Heart right ventricle (tissue), 16 donors: ENCODE measurements around the gene ASAP2. TPM values are rescaled to one million over a fixed set of nuclear protein-coding genes. Genes with fewer than 3 reads are reported as not detected.
A peak's percentile ranks its signal among the peaks of the same experiment; 100 is the strongest.

Experiments
- ATAC-seq, 8 donors: fragments of 200-7000 bp; cut with Tn5 transposase; one replicate each; pipeline ENCODE4 v1.9.1; 2020; ENCODE audit warnings: mild to moderate bottlenecking in 8 of 8, moderate library complexity in 8 of 8, moderate number of reproducible peaks in 1 of 8
- DNase-seq, 2 donors: peaks; one replicate each; pipeline ENCODE4 v3.0.0-alpha.2; 2020
- H3K27ac ChIP-seq, 10 donors: fragments of 200-600 bp; sonication (generic) in 2 of 10; one replicate each; pipeline versions ENCODE4 v1.5.0 to v1.8.0; 2020 to 2022; ENCODE audit warnings: mild to moderate bottlenecking in 3 of 10
- H3K27me3 ChIP-seq, 7 donors: fragments of 200-600 bp; one replicate each; pipeline ENCODE4 v1.8.0; 2021 to 2022; ENCODE audit warnings: mild to moderate bottlenecking in 2 of 7
- H3K36me3 ChIP-seq, 9 donors: fragments of 200-600 bp; sonication (generic) in 1 of 9; one replicate each; pipeline versions ENCODE4 v1.5.0 to v1.8.0; 2020 to 2022; ENCODE audit warnings: mild to moderate bottlenecking in 2 of 9
- H3K4me1 ChIP-seq, 9 donors: fragments of 200-600 bp; sonication (generic) in 1 of 9; one replicate each; pipeline versions ENCODE4 v1.5.0 to v1.8.0; 2020 to 2022; ENCODE audit warnings: mild to moderate bottlenecking in 4 of 9
- H3K4me3 ChIP-seq, 10 donors: fragments of 200-600 bp; sonication (generic) in 2 of 10; one replicate each; pipeline versions ENCODE4 v1.5.0 to v1.8.0; 2020 to 2022; ENCODE audit warnings: mild to moderate bottlenecking in 7 of 10, moderate library complexity in 2 of 10
- H3K9me3 ChIP-seq, 11 donors: fragments of 200-600 bp in 10 of 11; sonication (generic) in 2 of 11; one replicate each; pipeline versions ENCODE4 v1.5.0 to v1.8.0; 2013 to 2022; ENCODE audit warnings: mild to moderate bottlenecking in 2 of 11, control low read depth in 1 of 11, moderate library complexity in 1 of 11
- CTCF ChIP-seq, 9 donors: fragments of 200-600 bp; sonication (generic) in 2 of 9; IDR thresholded peaks; one replicate each; pipeline versions ENCODE4 v1.5.0 to v1.8.0; 2021 to 2022; ENCODE audit warnings: antibody characterized with exemption in 9 of 9, mild to moderate bottlenecking in 5 of 9, moderate library complexity in 1 of 9
- WGBS, 2 donors: extraction: QIAGEN DNeasy Blood & Tissue Kit; methylation state at CpG; one replicate each; pipeline ENCODE4 v1.1.7; 2013; ENCODE audit warnings: inconsistent platforms in 1 of 2; 5-methylcytosine and 5-hydroxymethylcytosine counted together
- intact Hi-C, 10 donors: fragments of 100-400 bp; cut with DNase I; formaldehyde crosslinking; loops; one replicate each; pipeline versions ENCODE4 v1.11.1 to v1.14.2; 2022
- polyA plus RNA-seq, 2 donors: library from polyadenylated mRNA; stranded (reverse); fragments of 200-250 nt; gene quantifications; one replicate each; pipeline ENCODE4 v1.2.3, GENCODE V29; 2013
- total RNA-seq, 10 donors: library from RNA; stranded (reverse); fragmentation: NEBNext Ultra II Directional in 3 of 10; extraction: Animal tissue kit (Norgen Biotek cat#: 25700) in 3 of 10; gene quantifications; one replicate each; pipeline versions ENCODE4 v1.2.1 to v1.2.4, GENCODE V29; 2021 to 2023
- donor health status: Arrhythmogenic right ventricular cardiomyopathy.
- donor health status: ischemic (EF 13 %, LVEDD 7.1; RV severe dilation, severe dysfunction).
- donor health status: healthy with polysubstance abuse.
- donor health status: DM: no; HTN: yes; CAD: no.
- donor health status: DM: no; HTN: no; CAD: no.
- donor health status: ischemic (EF 25% LVEDD 6.9; RV normal size, moderate dysfunction).
- donor health status: ischemic (EF 25% LVEDD 5.7; RV mildly dilated, moderate dysfunction).
- donor health status: healthy.
- donor health status: DM: yes; HTN: yes; CAD: no.
- donor health status: Ischemic cardiomyopathy.
- donor health status: ischemic (EF 35%, LVEDD 5.7; RV mildly dilated, moderate dysfunction).
- donor health status: nonischemic (EF 11% LVEDD 7.7; RV severe dilation, severe dysfunction).
- donor health status: DM: yes; HTN: yes; CAD: no.
- donor health status: PGD.
- donor health status: ischemic (EF 29% LVEDD 5.4; RV normal size, mild dysfunction).
- donor health status: nonischemic (EF 23%, LVEDD 6.1; RV moderate dilation, normal function).

Gene ASAP2
- total and polyA plus RNA-seq, 12 donors: 5.4 to 17.3 (median 11.8) TPM

GRCh38 chr2:9364791-9365497 is 158.3 kb downstream of the ASAP2 start:
- Histone ChIP-seq H3K27me3 (no peaks in the 10 kb centered on the region), H3K4me3 (no peak overlapping the region), H3K4me1 (peaks cover 0 to 12% (median 6%) of the 10 kb centered on the region in 9 donors), H3K27ac (peak overlapping the region in 1 of 10 donors; percentile 1), H3K9me3 (no peaks in the 10 kb centered on the region), H3K36me3 (peaks cover 0 to 100% (median 17%) of the 10 kb centered on the region in 9 donors)
- peak in 6 of 8 donors; percentile 57 to 92 (median 70) for ATAC-seq
- intact Hi-C loops: no loop called here
- DNase-seq: no peak
- 46% methylated on average over 4 of the region's 4 CpGs for WGBS, 2 donors
- no peak for TF ChIP-seq CTCF (IDR thresholded peaks at IDR 0.05)

- H3K36me3 ChIP-seq: peaks cover 0 to 100% (median 17%) of the 10 kb centered on the region in 9 donors
- H3K27ac ChIP-seq: no peak overlapping the region
- no peak for DNase-seq
- no peak for TF ChIP-seq CTCF (IDR thresholded peaks at IDR 0.05)
- intact Hi-C loops: no loop called here
- peaks cover 0 to 12% (median 6%) of the 10 kb centered on the region in 9 donors for H3K4me1 ChIP-seq
- WGBS, 2 donors: 76 to 80% methylated on average over 8 of the region's 8 CpGs
- peak in 6 of 8 donors; percentile 11 to 62 (median 38) for ATAC-seq
- H3K27me3 ChIP-seq: no peaks in the 10 kb centered on the region
- H3K9me3 ChIP-seq: no peaks in the 10 kb centered on the region
- H3K4me3 ChIP-seq: no peak overlapping the region
These were observed 158.9 kb downstream of the ASAP2 start for GRCh38 chr2:9365498-9366019.

GRCh38 chr2:9366026-9366425 is 159.4 kb downstream of the ASAP2 start:
- H3K4me1 ChIP-seq: peaks cover 0 to 12% (median 7%) of the 10 kb centered on the region in 9 donors
- ATAC-seq (no peak), DNase-seq (no peak)
- no peaks in the 10 kb centered on the region for H3K9me3 ChIP-seq
- intact Hi-C loops: no loop called here
- no peak overlapping the region for H3K27ac ChIP-seq
- no peak overlapping the region for H3K4me3 ChIP-seq
- H3K27me3 ChIP-seq: no peaks in the 10 kb centered on the region
- 79 to 83% methylated on average over 6 of the region's 6 CpGs for WGBS, 2 donors
- H3K36me3 ChIP-seq: peaks cover 0 to 100% (median 17%) of the 10 kb centered on the region in 9 donors
- TF ChIP-seq CTCF (IDR thresholded peaks at IDR 0.05): no peak

GRCh38 chr2:9370746-9371145 is 164.1 kb downstream of the ASAP2 start:
- DNase-seq (no peak), ATAC-seq (no peak)
- no peaks in the 10 kb centered on the region for H3K9me3 ChIP-seq
- no peak overlapping the region for H3K27ac ChIP-seq
- H3K4me1 ChIP-seq: peaks cover 0 to 4% (median 0%) of the 10 kb centered on the region in 9 donors
- no peaks in the 10 kb centered on the region for H3K27me3 ChIP-seq
- no peak overlapping the region for H3K4me3 ChIP-seq
- 91% methylated on average over 11 of the region's 11 CpGs for WGBS, 2 donors
- H3K36me3 ChIP-seq: peaks cover 0 to 100% (median 17%) of the 10 kb centered on the region in 9 donors
- intact Hi-C loops: loop anchor here in 2 of 10 donors (5.0 to 10.0 kb wide), 2 partner anchors 226 to 228 kb away; no protein-coding TSS in a partner anchor
- no peak for TF ChIP-seq CTCF (IDR thresholded peaks at IDR 0.05)
